Neural progenitor cell (in vitro differentiated cells): ENCODE measurements around the gene AARS2. TPM values are rescaled to one million over a fixed set of nuclear protein-coding genes. Genes with fewer than 3 reads are reported as not detected.

Source experiments
- DNase-seq: peaks from one replicate; pipeline ENCODE4 v3.0.0-alpha.2; 2016; ENCODE audit warnings: low spot score
- H2AFZ ChIP-seq: fragments of 200-600 bp; sonication (generic); replicated peaks from 2 replicates; pipeline ENCODE4 v1.6.1; 2016; ENCODE audit warnings: antibody characterized with exemption
- H3F3A ChIP-seq: fragments of 200-600 bp; sonication (generic); 2 replicates; pipeline ENCODE4 v1.6.1; 2016; ENCODE audit warnings: antibody characterized with exemption, low read depth
- H3K27ac ChIP-seq: fragments of 200-600 bp; sonication (generic); 2 replicates; pipeline ENCODE4 v1.5.1; 2016; ENCODE audit warnings: mild to moderate bottlenecking
- H3K27me3 ChIP-seq: fragments of 200-600 bp; sonication (generic); 2 replicates; pipeline ENCODE4 v1.6.1; 2016; ENCODE audit warnings: mild to moderate bottlenecking, moderate library complexity
- H3K36me3 ChIP-seq: fragments of 200-600 bp; sonication (generic); 2 replicates; pipeline ENCODE4 v1.5.1; 2016
- H3K4me1 ChIP-seq: fragments of 200-600 bp; sonication (generic); 2 replicates; pipeline ENCODE4 v1.6.1; 2016; ENCODE audit warnings: mixed run types
- H3K4me2 ChIP-seq: fragments of 200-600 bp; sonication (generic); 2 replicates; pipeline ENCODE4 v1.6.1; 2016
- H3K4me3 ChIP-seq: fragments of 200-600 bp; sonication (generic); 2 replicates; pipeline ENCODE4 v1.5.1; 2016
- H3K79me2 ChIP-seq: fragments of 200-600 bp; sonication (generic); 2 replicates; pipeline ENCODE4 v1.6.1; 2016; ENCODE audit warnings: low read depth
- H3K9ac ChIP-seq: fragments of 200-600 bp; sonication (generic); 2 replicates; pipeline ENCODE4 v1.6.1; 2016
- H3K9me3 ChIP-seq: fragments of 200-600 bp; sonication (generic); 2 replicates; pipeline ENCODE4 v1.5.1; 2016; ENCODE audit warnings: low read depth
- H4K20me1 ChIP-seq: fragments of 200-600 bp; sonication (generic); 2 replicates; pipeline ENCODE4 v1.6.1; 2016; ENCODE audit warnings: low read depth
- H3K27ac Mint-ChIP-seq: 3 replicates; pipeline ENCODE4 v1.8.0; 2021; ENCODE audit warnings: mixed read lengths
- H3K27me3 Mint-ChIP-seq: 2 replicates; pipeline ENCODE4 v1.8.0; 2022; ENCODE audit warnings: low read depth, mild to moderate bottlenecking, inconsistent platforms, moderate library complexity, mixed read lengths; ENCODE audit not compliant: insufficient read depth
- H3K36me3 Mint-ChIP-seq: 3 replicates; pipeline ENCODE4 v1.8.0; 2021; ENCODE audit warnings: mixed read lengths
- H3K4me1 Mint-ChIP-seq: 3 replicates; pipeline ENCODE4 v1.8.0; 2021; ENCODE audit warnings: mixed read lengths
- H3K4me3 Mint-ChIP-seq: 3 replicates; pipeline ENCODE4 v1.8.0; 2021; ENCODE audit warnings: mild to moderate bottlenecking, moderate library complexity, mixed read lengths
- H3K9me3 Mint-ChIP-seq: 3 replicates; pipeline ENCODE4 v1.8.0; 2020; ENCODE audit warnings: mixed read lengths
- CTCF ChIP-seq: fragments of 200-600 bp; sonication (generic); IDR thresholded peaks from 2 replicates; pipeline ENCODE4 v1.5.1; 2017; ENCODE audit warnings: antibody characterized with exemption, mild to moderate bottlenecking
- EZH2 ChIP-seq: fragments of 200-600 bp; sonication (generic); IDR thresholded peaks from 2 replicates; pipeline ENCODE4 v1.6.1; 2017; ENCODE audit warnings: antibody characterized with exemption, mild to moderate bottlenecking, moderate library complexity
- EZH2phosphoT487 ChIP-seq: fragments of 200-600 bp; sonication (generic); IDR thresholded peaks from 2 replicates; pipeline ENCODE4 v1.6.1; 2017; ENCODE audit warnings: antibody characterized with exemption
- total RNA-seq: library from RNA; depleted of rRNA; stranded (reverse); fragments of >200 nt; gene quantifications from 2 replicates; pipeline ENCODE4 v1.2.3, GENCODE V29; 2015; ENCODE audit warnings: low replicate concordance

Gene AARS2
- total RNA-seq, 1 donor from 2014 or later, result 16.1 TPM

GRCh38 chr6:44305200-44305725 lies 7.9 kb downstream of the AARS2 start:
- Mint-ChIP-seq H3K4me3 (no peak overlapping the region), H3K4me1 (peaks cover 5% of the 10 kb centered on the region), H3K36me3 (peaks cover 35% of the 10 kb centered on the region), H3K27ac (peak overlapping the region; percentile 38), H3K27me3 (peaks cover 1% of the 10 kb centered on the region), H3K9me3 (no peaks in the 10 kb centered on the region)
- H2AFZ ChIP-seq, result no peak overlapping the region
- no peaks in the 10 kb centered on the region for H3K79me2 ChIP-seq
- no peak for DNase-seq
- H3K27ac ChIP-seq, result no peak overlapping the region
- H3K4me2 ChIP-seq, result no peak overlapping the region
- no peaks in the 10 kb centered on the region for H3K9me3 ChIP-seq
- H3K36me3 ChIP-seq, result no peaks in the 10 kb centered on the region
- no peak overlapping the region for H3K9ac ChIP-seq
- TF ChIP-seq EZH2phosphoT487 (no peak), CTCF (no peak)
- H3K4me3 ChIP-seq, result no peak overlapping the region
- H3K4me1 ChIP-seq, result no peaks in the 10 kb centered on the region
- no peaks in the 10 kb centered on the region for H3K27me3 ChIP-seq
- peaks cover 3% of the 10 kb centered on the region for H4K20me1 ChIP-seq
- no peaks in the 10 kb centered on the region for H3F3A ChIP-seq

GRCh38 chr6:44304282-44305199 lies 8.6 kb downstream of the AARS2 start:
- no peaks in the 10 kb centered on the region for H3F3A ChIP-seq
- peaks cover 34% of the 10 kb centered on the region for H3K36me3 Mint-ChIP-seq
- TF ChIP-seq EZH2 (no peak), CTCF (peak; percentile 82)
- H3K4me1 ChIP-seq, result no peaks in the 10 kb centered on the region
- H3K27ac ChIP-seq, result no peak overlapping the region
- H3K27me3 Mint-ChIP-seq, result peaks cover 4% of the 10 kb centered on the region
- H3K9me3 ChIP-seq, result no peaks in the 10 kb centered on the region
- H3K4me1 Mint-ChIP-seq, result peaks cover 5% of the 10 kb centered on the region
- no peak overlapping the region for H3K4me3 Mint-ChIP-seq
- no peak overlapping the region for H3K27ac Mint-ChIP-seq
- H3K9ac ChIP-seq, result no peak overlapping the region
- peaks cover 3% of the 10 kb centered on the region for H4K20me1 ChIP-seq
- H3K4me3 ChIP-seq, result no peak overlapping the region
- peak; percentile 71 for DNase-seq
- no peaks in the 10 kb centered on the region for H3K36me3 ChIP-seq
- no peaks in the 10 kb centered on the region for H3K79me2 ChIP-seq
- H3K27me3 ChIP-seq, result no peaks in the 10 kb centered on the region
- H2AFZ ChIP-seq, result no peak overlapping the region
- no peaks in the 10 kb centered on the region for H3K9me3 Mint-ChIP-seq
- H3K4me2 ChIP-seq, result no peak overlapping the region

- no peak overlapping the region for H3K9ac ChIP-seq
- H3K27me3 ChIP-seq, result no peaks in the 10 kb centered on the region
- Mint-ChIP-seq H3K4me1 (peaks cover 8% of the 10 kb centered on the region), H3K27ac (no peak overlapping the region), H3K27me3 (peaks cover 8% of the 10 kb centered on the region), H3K9me3 (no peaks in the 10 kb centered on the region), H3K36me3 (peaks cover 35% of the 10 kb centered on the region), H3K4me3 (no peak overlapping the region)
- no peak for TF ChIP-seq EZH2phosphoT487
- TF ChIP-seq EZH2, result no peak
- no peak for TF ChIP-seq CTCF
- H3K27ac ChIP-seq, result no peak overlapping the region
- no peaks in the 10 kb centered on the region for H3K4me1 ChIP-seq
- H3K79me2 ChIP-seq, result no peaks in the 10 kb centered on the region
- no peaks in the 10 kb centered on the region for H3K36me3 ChIP-seq
- peaks cover 6% of the 10 kb centered on the region for H3F3A ChIP-seq
- H4K20me1 ChIP-seq, result peaks cover 5% of the 10 kb centered on the region
- no peaks in the 10 kb centered on the region for H3K9me3 ChIP-seq
- H2AFZ ChIP-seq, result no peak overlapping the region
- no peak for DNase-seq
- H3K4me2 ChIP-seq, result no peak overlapping the region
- no peak overlapping the region for H3K4me3 ChIP-seq
Measured at GRCh38 chr6:44303842-44304241, 9.3 kb downstream of the AARS2 start.
